ENCODE results near the gene SEMA6D. TPM values are rescaled to one million over a fixed set of nuclear protein-coding genes. Genes with fewer than 3 reads are reported as not detected.

The SEMA6D gene
- total and polyA plus RNA-seq, 2 experiments from 2014 or later = 18.9 to 34.1 TPM

DNA sequence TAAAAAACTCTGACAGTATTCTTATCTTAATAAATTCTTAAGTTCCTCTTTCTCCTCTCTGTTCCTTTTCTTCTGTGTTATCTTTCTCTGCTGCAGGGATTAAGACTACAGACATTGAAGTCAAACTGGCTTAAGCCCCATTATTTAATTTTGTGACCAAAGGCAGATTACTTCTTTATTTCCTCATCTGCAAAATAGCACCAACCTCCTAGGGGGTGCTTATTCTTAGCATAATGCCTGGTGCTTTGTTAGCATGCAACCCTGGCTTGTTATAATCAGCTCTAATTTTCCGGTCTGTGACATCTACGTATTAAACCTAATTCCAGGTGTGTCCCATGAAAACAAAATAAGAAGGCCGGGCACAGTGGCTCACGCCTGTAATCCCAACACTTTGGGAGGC lies 23.8 kb downstream of the SEMA6D start:
- WGBS (ENCODE audit: low lambda C conversion rate, missing lambda C conversion rate) = 89% methylated on average over 4 of the region's 4 CpGs
- Histone ChIP-seq H3K79me2 (peaks cover 9% of the 10 kb centered on the region), H4K20me1 (ENCODE audit: insufficient read depth, poor library complexity, severe bottlenecking) (no peaks in the 10 kb centered on the region), H3K27ac (no peak overlapping the region), H3K9me2 (replicated peaks; ENCODE audit: insufficient read depth) (no peaks in the 10 kb centered on the region), H3K27me3 (no peaks in the 10 kb centered on the region), H3K4me3 (no peak overlapping the region), H3K4me2 (no peak overlapping the region), H3K9me3 (ENCODE audit: low read depth) (no peaks in the 10 kb centered on the region), H2AFZ (no peak overlapping the region), H3K4me1 (ENCODE audit: insufficient read depth) (peaks cover 21% of the 10 kb centered on the region), H3K36me3 (replicated peaks; ENCODE audit: insufficient read depth, low read depth) (no peaks in the 10 kb centered on the region)
- DNase-seq (ENCODE audit: low spot score) = no peak
- TF ChIP-seq, protein P1, sequence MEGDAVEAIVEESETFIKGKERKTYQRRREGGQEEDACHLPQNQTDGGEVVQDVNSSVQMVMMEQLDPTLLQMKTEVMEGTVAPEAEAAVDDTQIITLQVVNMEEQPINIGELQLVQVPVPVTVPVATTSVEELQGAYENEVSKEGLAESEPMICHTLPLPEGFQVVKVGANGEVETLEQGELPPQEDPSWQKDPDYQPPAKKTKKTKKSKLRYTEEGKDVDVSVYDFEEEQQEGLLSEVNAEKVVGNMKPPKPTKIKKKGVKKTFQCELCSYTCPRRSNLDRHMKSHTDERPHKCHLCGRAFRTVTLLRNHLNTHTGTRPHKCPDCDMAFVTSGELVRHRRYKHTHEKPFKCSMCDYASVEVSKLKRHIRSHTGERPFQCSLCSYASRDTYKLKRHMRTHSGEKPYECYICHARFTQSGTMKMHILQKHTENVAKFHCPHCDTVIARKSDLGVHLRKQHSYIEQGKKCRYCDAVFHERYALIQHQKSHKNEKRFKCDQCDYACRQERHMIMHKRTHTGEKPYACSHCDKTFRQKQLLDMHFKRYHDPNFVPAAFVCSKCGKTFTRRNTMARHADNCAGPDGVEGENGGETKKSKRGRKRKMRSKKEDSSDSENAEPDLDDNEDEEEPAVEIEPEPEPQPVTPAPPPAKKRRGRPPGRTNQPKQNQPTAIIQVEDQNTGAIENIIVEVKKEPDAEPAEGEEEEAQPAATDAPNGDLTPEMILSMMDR (IDR thresholded peaks at IDR 0.05; ENCODE audit: poor library complexity) = no peak
- no peak for TF ChIP-seq EZH2phosphoT487 (IDR thresholded peaks at IDR 0.05; ENCODE audit: low read depth, severe bottlenecking, unreplicated experiment)
- TF ChIP-seq EZH2 (IDR thresholded peaks at IDR 0.05; ENCODE audit: borderline replicate concordance) = no peak

DNA sequence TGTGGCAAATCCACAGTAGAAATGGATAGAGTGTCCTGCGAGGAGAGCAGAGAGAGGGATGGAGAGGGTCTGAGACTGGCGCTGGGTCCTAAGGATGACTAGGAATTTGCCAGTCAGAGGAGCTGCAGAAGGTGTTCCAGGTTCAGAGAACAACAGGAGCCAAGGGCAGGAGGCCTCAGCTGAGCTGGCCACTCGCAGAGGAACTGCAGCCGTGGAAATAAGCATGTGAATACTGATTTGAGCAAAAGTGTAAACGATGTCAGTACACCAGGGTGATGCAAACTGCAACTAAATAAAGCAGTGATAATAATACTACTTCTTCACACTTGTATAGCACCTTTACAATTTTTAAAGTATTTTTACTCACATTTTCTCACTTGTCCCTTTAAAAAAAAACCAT lies 24.6 kb downstream of the SEMA6D start:
- H3K79me2 ChIP-seq = peaks cover 13% of the 10 kb centered on the region
- H3K9me3 ChIP-seq (ENCODE audit: low read depth) = no peaks in the 10 kb centered on the region
- no peaks in the 10 kb centered on the region for H3K9me2 ChIP-seq (replicated peaks; ENCODE audit: insufficient read depth)
- peaks cover 13% of the 10 kb centered on the region for H3K4me1 ChIP-seq (ENCODE audit: insufficient read depth)
- no peak overlapping the region for H3K27ac ChIP-seq
- DNase-seq (ENCODE audit: low spot score) = no peak
- no peak overlapping the region for H3K4me3 ChIP-seq
- WGBS (ENCODE audit: low lambda C conversion rate, missing lambda C conversion rate) = 88% methylated on average over 5 of the region's 5 CpGs
- no peak overlapping the region for H3K4me2 ChIP-seq
- no peak overlapping the region for H2AFZ ChIP-seq
- no peaks in the 10 kb centered on the region for H4K20me1 ChIP-seq (ENCODE audit: insufficient read depth, poor library complexity, severe bottlenecking)
- H3K36me3 ChIP-seq (replicated peaks; ENCODE audit: insufficient read depth, low read depth) = no peaks in the 10 kb centered on the region
- TF ChIP-seq EZH2 (IDR thresholded peaks at IDR 0.05; ENCODE audit: borderline replicate concordance) (no peak), EZH2phosphoT487 (IDR thresholded peaks at IDR 0.05; ENCODE audit: low read depth, severe bottlenecking, unreplicated experiment) (no peak)
- TF ChIP-seq, protein P1 (IDR thresholded peaks at IDR 0.05; ENCODE audit: poor library complexity) = no peak
- H3K27me3 ChIP-seq = no peaks in the 10 kb centered on the region

DNA sequence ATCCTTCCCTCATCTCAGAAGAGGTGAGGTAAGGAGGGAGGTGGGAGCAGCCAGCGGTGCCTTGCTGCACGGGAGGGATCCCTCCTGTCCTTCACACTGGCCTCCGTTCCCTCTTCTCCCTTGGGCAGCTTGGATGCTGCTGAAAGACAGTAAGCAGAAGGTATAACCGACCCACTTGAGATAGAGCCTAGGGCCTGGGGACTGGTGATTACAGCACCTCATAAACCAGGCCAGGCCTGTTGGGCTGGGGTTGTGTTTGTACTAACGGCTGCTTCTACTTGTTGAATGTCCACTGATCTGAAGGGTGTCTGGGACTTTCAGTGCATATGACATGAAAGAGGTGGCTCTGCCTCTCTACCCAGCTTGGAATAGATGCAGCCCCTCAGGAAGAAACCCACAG lies 25.0 kb downstream of the SEMA6D start:
- no peaks in the 10 kb centered on the region for H4K20me1 ChIP-seq (ENCODE audit: insufficient read depth, poor library complexity, severe bottlenecking)

More for the DNA sequence above, 25.0 kb downstream of the SEMA6D start:
- WGBS (ENCODE audit: low lambda C conversion rate, missing lambda C conversion rate) = 39% methylated on average over 5 of the region's 5 CpGs
- Histone ChIP-seq H3K4me2 (no peak overlapping the region), H3K4me1 (ENCODE audit: insufficient read depth) (peaks cover 9% of the 10 kb centered on the region), H3K27ac (no peak overlapping the region), H3K9me2 (replicated peaks; ENCODE audit: insufficient read depth) (no peaks in the 10 kb centered on the region), H3K9me3 (ENCODE audit: low read depth) (no peaks in the 10 kb centered on the region), H3K4me3 (no peak overlapping the region), H3K79me2 (peaks cover 17% of the 10 kb centered on the region), H3K36me3 (replicated peaks; ENCODE audit: insufficient read depth, low read depth) (no peaks in the 10 kb centered on the region), H2AFZ (no peak overlapping the region), H3K27me3 (no peaks in the 10 kb centered on the region)
- TF ChIP-seq EZH2phosphoT487 (IDR thresholded peaks at IDR 0.05; ENCODE audit: low read depth, severe bottlenecking, unreplicated experiment) = no peak
- no peak for TF ChIP-seq EZH2 (IDR thresholded peaks at IDR 0.05; ENCODE audit: borderline replicate concordance)
- TF ChIP-seq, protein P1 (IDR thresholded peaks at IDR 0.05; ENCODE audit: poor library complexity) = no peak
- no peak for DNase-seq (ENCODE audit: low spot score)

Data from hepatocyte (in vitro differentiated cells).